Osteoblast (primary cell): ENCODE results near the gene C1S. TPM values are rescaled to one million over a fixed set of nuclear protein-coding genes. Genes with fewer than 3 reads are reported as not detected.
A peak's percentile ranks its signal among the peaks of the same experiment; 100 is the strongest.

Experiments
- DNase-seq: peaks from one replicate; pipeline ENCODE4 v3.0.0; 2011; ENCODE audit warnings: low spot score, mixed read lengths; ENCODE audit not compliant: insufficient read length; ENCODE audit errors: missing footprints
- H2AFZ ChIP-seq: 2 replicates; pipeline ENCODE4 v1.6.0; 2011; ENCODE audit warnings: mild to moderate bottlenecking, low read length
- H3K27ac ChIP-seq: 2 replicates; pipeline ENCODE4 v1.5.1; 2011; ENCODE audit warnings: mild to moderate bottlenecking, low read depth, low read length, moderate library complexity
- H3K27me3 ChIP-seq: 2 replicates; pipeline ENCODE4 v1.6.0; 2012; ENCODE audit warnings: mild to moderate bottlenecking, control low read depth, inconsistent platforms, low read length, moderate library complexity; ENCODE audit not compliant: insufficient read depth
- H3K36me3 ChIP-seq: 2 replicates; pipeline ENCODE4 v1.5.1; 2011; ENCODE audit warnings: mild to moderate bottlenecking, low read length, control low read depth, moderate library complexity; ENCODE audit not compliant: insufficient read depth
- H3K4me1 ChIP-seq: 2 replicates; pipeline ENCODE4 v1.5.1; 2011; ENCODE audit warnings: mild to moderate bottlenecking, low read length, control low read depth, moderate library complexity; ENCODE audit not compliant: insufficient read depth
- H3K4me2 ChIP-seq: 2 replicates; pipeline ENCODE4 v1.6.0; 2011; ENCODE audit warnings: mild to moderate bottlenecking, low read length; ENCODE audit not compliant: insufficient read depth
- H3K4me3 ChIP-seq: fragments of 200-600 bp; sonication (generic); 3 replicates; pipeline ENCODE4 v1.5.1; 2012; ENCODE audit warnings: mild to moderate bottlenecking, low read length, inconsistent platforms; ENCODE audit not compliant: insufficient read depth
- H3K79me2 ChIP-seq: 2 replicates; pipeline ENCODE4 v1.6.0; 2012; ENCODE audit warnings: mild to moderate bottlenecking, low read length, control low read depth, inconsistent platforms; ENCODE audit not compliant: insufficient read depth
- H3K9me3 ChIP-seq: 2 replicates; pipeline ENCODE4 v1.5.1; 2011; ENCODE audit warnings: low read depth, low read length, control low read depth
- H4K20me1 ChIP-seq: 2 replicates; pipeline ENCODE4 v1.6.0; 2012; ENCODE audit warnings: mild to moderate bottlenecking, low read length, control low read depth; ENCODE audit not compliant: insufficient read depth
- total RNA-seq: library from RNA; depleted of rRNA; stranded (reverse); fragments of >200 nt; gene quantifications from 2 replicates; pipeline ENCODE4 v1.2.3, GENCODE V29; 2012
- TF ChIP-seq, protein P1 (sequence below): IDR thresholded peaks from 2 replicates; pipeline ENCODE4 v1.5.1; 2011; ENCODE audit warnings: mild to moderate bottlenecking, low read depth, low read length, moderate library complexity; ENCODE audit errors: extremely low read depth

The C1S gene
- total RNA-seq, 1 donor = 443 TPM

DNA sequence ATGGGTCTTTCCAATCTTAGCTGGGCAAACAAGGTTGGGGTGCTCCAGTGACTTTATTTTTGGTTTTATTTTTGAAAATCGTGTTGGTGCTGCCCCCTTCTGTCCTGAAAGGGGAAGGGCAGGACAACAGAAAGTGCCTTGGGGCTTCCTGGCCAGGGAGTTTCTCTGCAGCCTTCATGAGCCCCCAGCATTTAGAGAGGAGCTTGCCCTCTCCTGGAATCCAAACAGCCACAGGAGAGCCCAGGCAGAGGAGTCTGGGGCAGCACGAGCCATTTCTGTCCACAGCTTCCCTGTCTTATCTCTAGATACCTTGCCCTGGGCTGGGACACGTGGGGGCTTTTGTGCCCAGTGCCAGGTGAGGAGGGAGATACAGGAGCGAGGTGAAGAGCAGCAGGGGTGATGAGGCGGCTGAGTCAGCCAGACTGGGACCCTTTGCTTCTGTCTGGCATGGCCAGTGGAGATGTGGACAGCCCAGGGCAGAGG, 52.9 kb downstream of the C1S start:
- no peak overlapping the region for H3K27ac ChIP-seq
- H3K4me1 ChIP-seq = peaks cover 4% of the 10 kb centered on the region
- H3K9me3 ChIP-seq = no peaks in the 10 kb centered on the region
- H2AFZ ChIP-seq = peak overlapping the region; percentile 37
- peak; percentile 87 for DNase-seq
- no peak overlapping the region for H3K4me2 ChIP-seq
- H3K27me3 ChIP-seq = no peaks in the 10 kb centered on the region
- H3K79me2 ChIP-seq = peaks cover 6% of the 10 kb centered on the region
- TF ChIP-seq, protein P1, sequence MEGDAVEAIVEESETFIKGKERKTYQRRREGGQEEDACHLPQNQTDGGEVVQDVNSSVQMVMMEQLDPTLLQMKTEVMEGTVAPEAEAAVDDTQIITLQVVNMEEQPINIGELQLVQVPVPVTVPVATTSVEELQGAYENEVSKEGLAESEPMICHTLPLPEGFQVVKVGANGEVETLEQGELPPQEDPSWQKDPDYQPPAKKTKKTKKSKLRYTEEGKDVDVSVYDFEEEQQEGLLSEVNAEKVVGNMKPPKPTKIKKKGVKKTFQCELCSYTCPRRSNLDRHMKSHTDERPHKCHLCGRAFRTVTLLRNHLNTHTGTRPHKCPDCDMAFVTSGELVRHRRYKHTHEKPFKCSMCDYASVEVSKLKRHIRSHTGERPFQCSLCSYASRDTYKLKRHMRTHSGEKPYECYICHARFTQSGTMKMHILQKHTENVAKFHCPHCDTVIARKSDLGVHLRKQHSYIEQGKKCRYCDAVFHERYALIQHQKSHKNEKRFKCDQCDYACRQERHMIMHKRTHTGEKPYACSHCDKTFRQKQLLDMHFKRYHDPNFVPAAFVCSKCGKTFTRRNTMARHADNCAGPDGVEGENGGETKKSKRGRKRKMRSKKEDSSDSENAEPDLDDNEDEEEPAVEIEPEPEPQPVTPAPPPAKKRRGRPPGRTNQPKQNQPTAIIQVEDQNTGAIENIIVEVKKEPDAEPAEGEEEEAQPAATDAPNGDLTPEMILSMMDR = peak; percentile 87
- no peaks in the 10 kb centered on the region for H4K20me1 ChIP-seq
- no peak overlapping the region for H3K4me3 ChIP-seq
- peaks cover 5% of the 10 kb centered on the region for H3K36me3 ChIP-seq

DNA sequence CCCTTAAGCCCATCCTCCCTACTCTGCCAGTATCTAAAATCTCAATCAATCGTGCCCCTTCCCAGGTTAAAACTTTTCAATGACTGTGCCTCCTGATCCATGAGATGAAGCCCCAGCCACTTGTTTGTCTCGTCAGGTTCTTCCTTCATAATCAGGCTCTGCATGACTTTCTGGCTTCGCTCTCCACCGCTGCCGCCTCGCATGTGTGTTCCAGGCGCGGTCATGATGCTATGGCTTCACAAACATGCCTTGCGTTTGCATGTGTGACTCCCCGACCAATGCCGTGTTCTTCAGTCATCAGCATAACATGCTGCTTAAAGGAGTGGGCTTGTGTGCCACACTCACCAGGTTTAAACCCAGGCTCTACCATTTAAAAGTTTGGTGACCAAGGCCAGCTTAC, 53.5 kb downstream of the C1S start:
- no peaks in the 10 kb centered on the region for H3K27me3 ChIP-seq
- H3K4me1 ChIP-seq = peaks cover 4% of the 10 kb centered on the region
- H3K79me2 ChIP-seq = peaks cover 3% of the 10 kb centered on the region
- TF ChIP-seq, protein P1 = no peak
- no peaks in the 10 kb centered on the region for H3K9me3 ChIP-seq
- no peak overlapping the region for H3K4me2 ChIP-seq
- no peak overlapping the region for H3K27ac ChIP-seq
- DNase-seq = no peak
- H3K4me3 ChIP-seq = no peak overlapping the region
- peaks cover 5% of the 10 kb centered on the region for H3K36me3 ChIP-seq
- H4K20me1 ChIP-seq = no peaks in the 10 kb centered on the region
- H2AFZ ChIP-seq = no peak overlapping the region

DNA sequence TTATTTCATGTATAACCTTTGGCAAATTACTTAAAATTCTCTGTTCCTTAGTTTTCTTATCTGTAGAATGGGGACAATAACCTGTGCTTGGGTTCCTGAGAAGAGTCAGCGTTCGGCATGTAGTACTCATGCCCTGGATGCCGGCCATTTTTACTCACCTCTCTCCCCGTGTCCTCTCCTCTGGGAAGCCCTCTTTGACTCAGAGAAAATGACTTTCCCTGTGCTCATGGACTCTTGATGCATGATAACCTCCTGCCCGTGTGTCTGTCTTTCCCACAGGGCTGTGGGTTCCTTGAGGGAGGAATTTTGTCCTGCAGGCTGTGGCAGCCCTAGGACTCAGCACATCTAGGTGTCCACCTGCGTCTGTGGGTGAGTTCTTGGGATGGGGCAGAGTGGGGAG, 54.3 kb downstream of the C1S start:
- H3K27ac ChIP-seq = no peak overlapping the region
- no peak overlapping the region for H2AFZ ChIP-seq
- H3K27me3 ChIP-seq = no peaks in the 10 kb centered on the region
- peaks cover 5% of the 10 kb centered on the region for H3K36me3 ChIP-seq
- no peaks in the 10 kb centered on the region for H4K20me1 ChIP-seq
- no peaks in the 10 kb centered on the region for H3K4me1 ChIP-seq
- no peaks in the 10 kb centered on the region for H3K79me2 ChIP-seq
- H3K4me3 ChIP-seq = no peak overlapping the region
- DNase-seq = no peak
- TF ChIP-seq, protein P1 = no peak
- H3K4me2 ChIP-seq = no peak overlapping the region
- no peaks in the 10 kb centered on the region for H3K9me3 ChIP-seq

DNA sequence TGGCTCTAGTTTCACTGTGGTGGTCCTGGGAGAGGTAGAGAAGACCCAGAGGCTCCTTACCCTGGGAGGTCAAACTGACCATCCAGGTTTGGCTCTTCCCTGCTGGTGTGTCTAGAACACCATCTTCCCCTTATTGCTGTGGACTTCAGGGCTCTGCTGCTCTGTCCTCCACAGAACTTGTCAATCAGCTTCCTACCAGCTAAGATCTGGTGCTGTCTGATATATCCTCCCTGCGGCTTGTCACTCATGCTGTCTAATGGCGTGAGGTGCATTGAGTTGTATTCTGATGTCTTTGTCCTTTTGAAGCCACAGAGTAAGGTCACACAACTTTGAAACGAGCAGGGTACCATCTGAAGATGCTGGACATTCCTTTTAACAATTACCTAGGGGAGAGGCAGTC, 55.7 kb downstream of the C1S start:
- TF ChIP-seq, protein P1 = no peak
- no peaks in the 10 kb centered on the region for H3K79me2 ChIP-seq
- no peaks in the 10 kb centered on the region for H3K4me1 ChIP-seq
- H4K20me1 ChIP-seq = no peaks in the 10 kb centered on the region
- no peak overlapping the region for H2AFZ ChIP-seq
- H3K9me3 ChIP-seq = no peaks in the 10 kb centered on the region
- H3K4me2 ChIP-seq = no peak overlapping the region
- no peaks in the 10 kb centered on the region for H3K27me3 ChIP-seq
- no peak overlapping the region for H3K4me3 ChIP-seq
- DNase-seq = no peak
- no peak overlapping the region for H3K27ac ChIP-seq
- H3K36me3 ChIP-seq = peaks cover 5% of the 10 kb centered on the region
